HL-60 (cell line): Measurements from ENCODE around the gene UNC45A.

Experiments
- DNase-seq, 2 experiments: peaks; one replicate each; pipeline ENCODE4 v3.0.0-alpha.2; 2010 to 2020; ENCODE audit warnings: low read depth in 1 of 2, low spot score in 1 of 2
- H3K27ac ChIP-seq: fragments of 250-450 bp; sonication (Bioruptor Pico); replicated peaks from 2 replicates; pipeline ENCODE4 v1.5.1; 2020; ENCODE audit warnings: mild to moderate bottlenecking, moderate library complexity
- H3K27me3 ChIP-seq: fragments of 250-450 bp; sonication (Bioruptor Pico); 2 replicates; pipeline ENCODE4 v1.5.1; 2021; ENCODE audit warnings: mild to moderate bottlenecking, moderate library complexity; ENCODE audit not compliant: insufficient read depth, poor library complexity, severe bottlenecking
- H3K4me3 ChIP-seq: replicated peaks from 2 replicates; pipeline ENCODE4 v1.5.1; 2011; ENCODE audit warnings: mild to moderate bottlenecking, control low read depth, low read length; ENCODE audit not compliant: insufficient read depth
- GABPA ChIP-seq: IDR thresholded peaks from 2 replicates; pipeline ENCODE4 v1.6.1; 2012; ENCODE audit warnings: low read depth
- POLR2AphosphoS5 ChIP-seq: IDR thresholded peaks from 2 replicates; pipeline ENCODE4 v1.6.1; 2012; ENCODE audit warnings: low read depth
- REST ChIP-seq: IDR thresholded peaks from 2 replicates; pipeline ENCODE4 v1.6.1; 2012; ENCODE audit warnings: low read depth; ENCODE audit not compliant: insufficient replicate concordance
- SPI1 ChIP-seq: IDR thresholded peaks from 2 replicates; pipeline ENCODE4 v1.6.1; 2012; ENCODE audit warnings: low read depth, mild to moderate bottlenecking, borderline replicate concordance
- TF ChIP-seq, protein P1 (sequence below): IDR thresholded peaks from one replicate; pipeline ENCODE4 v1.5.1; 2011; ENCODE audit warnings: low read length, control low read depth, inconsistent platforms; ENCODE audit not compliant: insufficient read depth

UNC45A gene

DNA sequence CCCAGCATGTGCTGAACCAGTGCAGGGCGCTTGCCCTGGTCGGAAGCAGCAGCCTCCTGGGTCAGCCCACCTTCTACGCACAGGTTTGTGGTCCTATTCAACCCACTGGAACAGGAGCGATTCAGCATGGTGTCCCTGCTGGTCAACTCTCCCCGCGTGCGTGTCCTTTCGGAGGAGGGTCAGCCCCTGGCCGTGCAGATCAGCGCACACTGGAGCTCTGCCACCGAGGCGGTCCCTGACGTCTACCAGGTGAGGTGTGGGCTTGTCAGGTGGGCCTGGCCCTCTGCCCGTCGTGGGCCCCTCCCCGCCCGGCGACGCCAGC lies 23.8 kb upstream of the UNC45A start:
- TF ChIP-seq GABPA: no peak
- TF ChIP-seq, protein P1, sequence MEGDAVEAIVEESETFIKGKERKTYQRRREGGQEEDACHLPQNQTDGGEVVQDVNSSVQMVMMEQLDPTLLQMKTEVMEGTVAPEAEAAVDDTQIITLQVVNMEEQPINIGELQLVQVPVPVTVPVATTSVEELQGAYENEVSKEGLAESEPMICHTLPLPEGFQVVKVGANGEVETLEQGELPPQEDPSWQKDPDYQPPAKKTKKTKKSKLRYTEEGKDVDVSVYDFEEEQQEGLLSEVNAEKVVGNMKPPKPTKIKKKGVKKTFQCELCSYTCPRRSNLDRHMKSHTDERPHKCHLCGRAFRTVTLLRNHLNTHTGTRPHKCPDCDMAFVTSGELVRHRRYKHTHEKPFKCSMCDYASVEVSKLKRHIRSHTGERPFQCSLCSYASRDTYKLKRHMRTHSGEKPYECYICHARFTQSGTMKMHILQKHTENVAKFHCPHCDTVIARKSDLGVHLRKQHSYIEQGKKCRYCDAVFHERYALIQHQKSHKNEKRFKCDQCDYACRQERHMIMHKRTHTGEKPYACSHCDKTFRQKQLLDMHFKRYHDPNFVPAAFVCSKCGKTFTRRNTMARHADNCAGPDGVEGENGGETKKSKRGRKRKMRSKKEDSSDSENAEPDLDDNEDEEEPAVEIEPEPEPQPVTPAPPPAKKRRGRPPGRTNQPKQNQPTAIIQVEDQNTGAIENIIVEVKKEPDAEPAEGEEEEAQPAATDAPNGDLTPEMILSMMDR: no peak
- no peak for TF ChIP-seq SPI1
- no peak for TF ChIP-seq REST
- no peak for TF ChIP-seq POLR2AphosphoS5
- Histone ChIP-seq H3K27ac (no peak overlapping the region), H3K27me3 (no peaks in the 10 kb centered on the region), H3K4me3 (no peak overlapping the region)
- no peak for DNase-seq

- Histone ChIP-seq H3K27ac (no peak overlapping the region; the same call in 1 of the 2 replicates), H3K4me3 (no peak overlapping the region), H3K27me3 (no peaks in the 10 kb centered on the region)
- TF ChIP-seq SPI1 (no peak), POLR2AphosphoS5 (no peak), REST (no peak), GABPA (no peak)
- TF ChIP-seq, protein P1: no peak
- DNase-seq: no peak
Observed at GRCh38 chr15:90911906-90912769, 22.9 kb upstream of the UNC45A start.

GRCh38 chr15:90912770-90913075 lies 22.4 kb upstream of the UNC45A start:
- H3K4me3 ChIP-seq: no peak overlapping the region
- H3K27me3 ChIP-seq: no peaks in the 10 kb centered on the region
- no peak for TF ChIP-seq SPI1
- TF ChIP-seq POLR2AphosphoS5: no peak
- TF ChIP-seq, protein P1: no peak
- TF ChIP-seq REST: no peak
- TF ChIP-seq GABPA: no peak
- H3K27ac ChIP-seq: no peak overlapping the region; the same call in 1 of the 2 replicates
- DNase-seq: no peak
